Measurements from ENCODE around the gene NTM.
A peak's percentile ranks its signal among the peaks of the same experiment; 100 is the strongest.

DNA sequence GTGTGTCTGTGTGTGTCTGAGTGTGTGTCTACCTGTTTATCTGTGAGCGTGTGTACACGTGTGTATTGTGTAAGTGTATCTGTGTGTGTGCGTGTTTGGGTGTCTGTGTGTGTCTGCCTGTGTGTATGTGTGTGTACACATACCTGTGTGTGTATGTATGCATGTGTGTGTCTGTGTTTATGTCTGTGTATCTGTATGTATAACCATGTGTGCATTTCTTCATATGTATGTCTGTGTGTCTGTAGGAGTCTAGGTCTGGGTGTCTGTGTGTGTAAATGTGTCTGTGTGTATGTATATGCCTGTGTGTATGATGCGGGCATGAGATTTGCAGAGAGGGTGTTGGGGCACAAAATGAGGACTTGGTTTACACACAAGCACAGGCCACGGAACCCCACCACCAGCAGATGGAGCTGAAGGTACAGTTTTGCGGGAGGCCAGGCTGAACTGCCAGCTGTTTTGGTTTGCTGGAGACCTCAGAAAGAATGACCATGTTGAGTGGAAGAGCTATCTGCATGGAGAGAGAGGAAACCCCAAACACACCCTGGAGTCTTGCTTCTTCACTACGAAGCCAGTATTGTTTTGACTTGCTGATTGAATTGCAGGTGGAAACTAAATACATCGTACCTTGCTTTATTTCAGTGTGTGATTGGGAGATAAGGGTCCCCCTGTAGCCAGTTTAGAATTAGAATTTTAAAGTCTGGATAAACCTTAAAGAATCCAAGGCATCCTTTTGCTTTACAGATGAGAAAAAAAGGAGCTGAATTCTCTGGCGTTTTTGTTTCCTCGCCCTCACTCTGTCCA is 497.2 kb downstream of the NTM start:
- TF ChIP-seq, protein P1, sequence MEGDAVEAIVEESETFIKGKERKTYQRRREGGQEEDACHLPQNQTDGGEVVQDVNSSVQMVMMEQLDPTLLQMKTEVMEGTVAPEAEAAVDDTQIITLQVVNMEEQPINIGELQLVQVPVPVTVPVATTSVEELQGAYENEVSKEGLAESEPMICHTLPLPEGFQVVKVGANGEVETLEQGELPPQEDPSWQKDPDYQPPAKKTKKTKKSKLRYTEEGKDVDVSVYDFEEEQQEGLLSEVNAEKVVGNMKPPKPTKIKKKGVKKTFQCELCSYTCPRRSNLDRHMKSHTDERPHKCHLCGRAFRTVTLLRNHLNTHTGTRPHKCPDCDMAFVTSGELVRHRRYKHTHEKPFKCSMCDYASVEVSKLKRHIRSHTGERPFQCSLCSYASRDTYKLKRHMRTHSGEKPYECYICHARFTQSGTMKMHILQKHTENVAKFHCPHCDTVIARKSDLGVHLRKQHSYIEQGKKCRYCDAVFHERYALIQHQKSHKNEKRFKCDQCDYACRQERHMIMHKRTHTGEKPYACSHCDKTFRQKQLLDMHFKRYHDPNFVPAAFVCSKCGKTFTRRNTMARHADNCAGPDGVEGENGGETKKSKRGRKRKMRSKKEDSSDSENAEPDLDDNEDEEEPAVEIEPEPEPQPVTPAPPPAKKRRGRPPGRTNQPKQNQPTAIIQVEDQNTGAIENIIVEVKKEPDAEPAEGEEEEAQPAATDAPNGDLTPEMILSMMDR (IDR thresholded peaks at IDR 0.05; ENCODE audit: poor library complexity, severe bottlenecking) = peak; percentile 93
- TF ChIP-seq EP300 (conservative IDR thresholded peaks at IDR 0.05; ENCODE audit: poor library complexity, severe bottlenecking) (peak; percentile 15), TAF1 (IDR thresholded peaks at IDR 0.05; ENCODE audit: low read depth) (no peak), SMC3 (conservative IDR thresholded peaks at IDR 0.05; ENCODE audit: poor library complexity) (peak; percentile 98), EZH2 (IDR thresholded peaks at IDR 0.05; ENCODE audit: borderline replicate concordance, insufficient read depth, low read length, poor library complexity, severe bottlenecking) (no peak), RAD21 (conservative IDR thresholded peaks at IDR 0.05) (peak; percentile 97), POLR2AphosphoS5 (IDR thresholded peaks at IDR 0.05) (no peak)

Measured in neural cell (in vitro differentiated cells).